Subcutaneous abdominal adipose tissue (tissue), 5 donors: Measurements from ENCODE around the gene ITGB7.
A peak's percentile ranks its signal among the peaks of the same experiment; 100 is the strongest.

ENCODE experiments used
- H3K27ac ChIP-seq: one replicate; pipeline ENCODE4 v1.7.0; 2013; ENCODE audit warnings: low read depth, mild to moderate bottlenecking, inconsistent platforms, low read length, moderate library complexity
- H3K27me3 ChIP-seq, 5 donors: one replicate each; pipeline ENCODE4 v1.7.0; 2013; ENCODE audit warnings: low read length in 5 of 5, inconsistent platforms in 1 of 5; ENCODE audit not compliant: control insufficient read depth in 5 of 5, insufficient read depth in 4 of 5
- H3K36me3 ChIP-seq, 5 donors: one replicate each; pipeline ENCODE4 v1.7.0; 2013; ENCODE audit warnings: low read length in 5 of 5; ENCODE audit not compliant: control insufficient read depth in 5 of 5, insufficient read depth in 5 of 5
- H3K4me1 ChIP-seq, 5 donors: one replicate each; pipeline ENCODE4 v1.7.0; 2013; ENCODE audit warnings: low read length in 5 of 5, mild to moderate bottlenecking in 3 of 5, moderate library complexity in 1 of 5; ENCODE audit not compliant: control insufficient read depth in 5 of 5, insufficient read depth in 5 of 5
- H3K4me3 ChIP-seq, 5 donors: one replicate each; pipeline ENCODE4 v1.7.0; 2013; ENCODE audit warnings: low read length in 5 of 5, low read depth in 1 of 5
- H3K9ac ChIP-seq, 5 donors: one replicate each; pipeline ENCODE4 v1.7.0; 2013; ENCODE audit warnings: low read length in 5 of 5, mild to moderate bottlenecking in 4 of 5, moderate library complexity in 3 of 5
- H3K9me3 ChIP-seq, 5 donors: one replicate each; pipeline ENCODE4 v1.7.0; 2013; ENCODE audit warnings: low read length in 5 of 5; ENCODE audit not compliant: control insufficient read depth in 5 of 5
- donor health status: healthy.
- donor health status: healthy.
- donor health status: healthy.
- donor health status: healthy.
- donor health status: healthy.

The ITGB7 gene

DNA sequence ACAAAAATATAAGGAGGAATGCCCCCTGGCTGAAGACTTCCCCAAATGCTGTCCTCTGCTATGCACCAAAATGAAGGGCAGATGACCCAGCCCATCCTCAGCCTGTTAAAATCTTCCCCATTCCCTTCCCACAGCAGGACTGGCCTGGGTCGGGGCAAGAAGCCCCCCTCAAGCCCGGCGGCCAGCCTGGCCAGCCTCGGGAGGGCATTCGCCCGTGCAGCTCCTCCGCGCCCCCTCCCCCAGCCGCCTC lies 24.5 kb upstream of the ITGB7 start:
- H3K9ac ChIP-seq, result peak overlapping the region in 3 of 5 donors; percentile 56 to 64 (median 59)
- H3K36me3 ChIP-seq, result peaks cover 0 to 4% (median 0%) of the 10 kb centered on the region in 5 donors
- H3K4me1 ChIP-seq, result peaks cover 2 to 32% (median 28%) of the 10 kb centered on the region in 5 donors
- H3K27ac ChIP-seq, result peak overlapping the region; percentile 23
- H3K4me3 ChIP-seq, result peak overlapping the region; percentile 55 to 65 (median 58)
- no peaks in the 10 kb centered on the region for H3K9me3 ChIP-seq
- H3K27me3 ChIP-seq, result peaks cover 0 to 22% (median 4%) of the 10 kb centered on the region in 5 donors

- Histone ChIP-seq H3K4me3 (no peak overlapping the region), H3K27me3 (peaks cover 0 to 22% (median 4%) of the 10 kb centered on the region in 5 donors), H3K27ac (no peak overlapping the region), H3K36me3 (peaks cover 0 to 4% (median 0%) of the 10 kb centered on the region in 5 donors), H3K4me1 (peaks cover 2 to 32% (median 30%) of the 10 kb centered on the region in 5 donors), H3K9ac (no peak overlapping the region), H3K9me3 (no peaks in the 10 kb centered on the region)
Measured at GRCh38 chr12:53230108-53230845, 23.2 kb upstream of the ITGB7 start.

DNA sequence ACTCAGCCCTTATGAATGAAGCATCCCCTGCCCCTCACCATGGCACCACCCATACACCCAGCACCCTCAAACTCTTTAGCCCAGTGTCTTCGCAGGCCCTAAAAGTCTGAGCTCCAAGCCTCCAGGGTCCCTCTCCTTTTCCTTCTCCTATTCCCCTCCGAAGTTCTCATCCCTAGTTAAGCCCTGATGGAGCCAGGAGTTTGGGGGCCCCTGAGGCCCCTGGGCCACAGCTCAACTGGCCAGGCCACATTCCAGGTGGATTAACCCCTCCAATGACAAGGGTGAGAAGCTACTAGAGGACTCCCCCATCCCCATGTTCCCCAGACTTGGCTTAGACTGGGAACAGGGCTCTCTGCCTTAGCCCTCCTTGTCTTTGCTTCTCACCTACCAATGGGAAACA lies 22.4 kb upstream of the ITGB7 start:
- peaks cover 2 to 36% (median 32%) of the 10 kb centered on the region in 5 donors for H3K4me1 ChIP-seq
- H3K36me3 ChIP-seq, result peaks cover 0 to 4% (median 0%) of the 10 kb centered on the region in 5 donors
- no peaks in the 10 kb centered on the region for H3K9me3 ChIP-seq
- no peak overlapping the region for H3K27ac ChIP-seq
- peaks cover 0 to 13% (median 4%) of the 10 kb centered on the region in 5 donors for H3K27me3 ChIP-seq
- H3K4me3 ChIP-seq, result no peak overlapping the region
- H3K9ac ChIP-seq, result no peak overlapping the region

DNA sequence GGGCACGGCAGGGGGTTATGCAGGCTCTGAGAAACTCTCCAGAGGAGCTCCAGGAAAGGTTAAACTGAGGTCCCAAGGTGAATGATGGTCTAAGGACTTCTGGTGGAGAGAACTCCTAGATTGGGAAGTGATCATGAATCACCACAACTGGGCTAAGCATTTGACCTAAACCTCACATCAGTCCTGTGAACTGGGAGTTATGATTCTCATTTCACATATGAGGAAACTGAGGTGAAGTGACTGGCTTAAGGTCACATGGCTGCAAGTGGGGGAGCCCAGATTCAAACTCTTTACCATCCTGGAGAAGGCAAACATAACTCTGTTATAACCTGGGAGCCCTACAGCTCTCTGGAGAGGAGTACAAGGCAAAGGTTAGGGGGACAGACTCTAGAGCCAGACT lies 20.8 kb upstream of the ITGB7 start:
- no peak overlapping the region for H3K27ac ChIP-seq
- no peak overlapping the region for H3K4me3 ChIP-seq

GRCh38 chr12:53227341-53227740 lies 20.3 kb upstream of the ITGB7 start:
- Histone ChIP-seq H3K27ac (no peak overlapping the region), H3K4me1 (peaks cover 4 to 39% (median 34%) of the 10 kb centered on the region in 5 donors), H3K4me3 (no peak overlapping the region), H3K9me3 (no peaks in the 10 kb centered on the region), H3K36me3 (peaks cover 0 to 4% (median 0%) of the 10 kb centered on the region in 5 donors), H3K27me3 (no peaks in the 10 kb centered on the region), H3K9ac (no peak overlapping the region)

More for the DNA sequence above, 20.8 kb upstream of the ITGB7 start:
- no peaks in the 10 kb centered on the region for H3K27me3 ChIP-seq
- H3K9me3 ChIP-seq, result no peaks in the 10 kb centered on the region
- H3K36me3 ChIP-seq, result peaks cover 0 to 4% (median 0%) of the 10 kb centered on the region in 5 donors
- H3K9ac ChIP-seq, result no peak overlapping the region
- peaks cover 4 to 39% (median 34%) of the 10 kb centered on the region in 5 donors for H3K4me1 ChIP-seq

DNA sequence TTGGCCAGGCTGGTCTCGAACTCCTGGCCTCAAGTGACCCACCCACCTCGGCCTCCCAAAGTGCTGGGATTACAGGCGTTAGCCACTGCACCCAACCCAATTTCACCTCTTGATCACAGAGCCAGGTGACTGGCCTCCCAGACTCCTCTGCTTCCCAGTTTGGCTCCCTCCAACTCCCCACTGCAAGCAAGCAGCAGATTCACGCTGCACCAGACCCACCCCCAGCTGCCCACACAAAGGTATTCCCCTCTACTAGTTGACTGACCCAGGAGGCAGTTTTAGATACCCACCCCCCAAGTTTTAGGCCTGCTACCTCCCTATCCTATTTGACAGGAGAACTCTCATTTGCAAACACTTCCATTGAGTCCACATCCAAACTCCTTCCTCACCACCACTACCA lies 19.8 kb upstream of the ITGB7 start:
- no peaks in the 10 kb centered on the region for H3K9me3 ChIP-seq
- peaks cover 0 to 4% (median 0%) of the 10 kb centered on the region in 5 donors for H3K36me3 ChIP-seq
- no peak overlapping the region for H3K27ac ChIP-seq
- no peak overlapping the region for H3K4me3 ChIP-seq
- H3K4me1 ChIP-seq, result peaks cover 6 to 42% (median 35%) of the 10 kb centered on the region in 5 donors
- no peak overlapping the region for H3K9ac ChIP-seq
- no peaks in the 10 kb centered on the region for H3K27me3 ChIP-seq

DNA sequence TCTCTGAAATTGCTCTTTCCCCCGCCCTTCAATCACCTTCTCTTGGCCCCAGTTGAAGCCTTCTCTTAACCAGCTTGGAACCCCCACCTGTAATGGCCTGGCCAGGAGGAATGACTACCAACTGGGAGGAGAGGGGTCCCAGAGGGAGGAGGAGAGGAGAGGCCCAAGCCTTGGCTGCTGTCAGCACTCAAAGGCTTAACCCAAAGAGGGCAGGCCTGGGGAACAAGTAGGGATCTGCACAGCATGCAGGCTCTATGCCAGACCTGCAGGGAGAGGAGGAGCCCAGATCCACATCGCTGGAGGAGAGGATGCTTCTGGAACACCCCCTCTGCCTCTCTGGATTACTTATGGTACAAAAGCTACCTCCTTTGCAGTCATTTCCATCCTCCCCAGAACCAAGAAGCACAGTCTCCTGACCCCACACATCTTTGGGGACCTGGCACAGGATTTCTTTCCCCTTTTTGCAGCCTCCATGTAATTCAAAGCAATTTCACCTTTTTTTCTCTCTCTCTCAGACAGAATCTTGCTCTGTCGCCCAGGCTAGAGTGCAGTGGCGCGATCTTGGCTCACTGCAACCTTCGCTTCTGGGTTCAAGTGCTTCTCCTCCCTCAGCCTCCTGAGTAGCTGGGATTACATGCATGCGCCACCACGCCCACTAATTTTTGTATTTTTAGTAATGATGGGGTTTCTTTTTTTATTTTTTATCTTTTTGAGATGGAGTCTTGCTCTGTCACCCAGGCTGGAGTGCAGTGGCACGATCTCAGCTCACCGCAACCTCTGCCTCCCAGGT lies 18.8 kb upstream of the ITGB7 start:
- Histone ChIP-seq H3K36me3 (peaks cover 0 to 4% (median 0%) of the 10 kb centered on the region in 5 donors), H3K9me3 (no peaks in the 10 kb centered on the region), H3K27ac (no peak overlapping the region), H3K4me1 (peaks cover 6 to 38% (median 29%) of the 10 kb centered on the region in 5 donors), H3K4me3 (no peak overlapping the region), H3K9ac (no peak overlapping the region), H3K27me3 (no peaks in the 10 kb centered on the region)

DNA sequence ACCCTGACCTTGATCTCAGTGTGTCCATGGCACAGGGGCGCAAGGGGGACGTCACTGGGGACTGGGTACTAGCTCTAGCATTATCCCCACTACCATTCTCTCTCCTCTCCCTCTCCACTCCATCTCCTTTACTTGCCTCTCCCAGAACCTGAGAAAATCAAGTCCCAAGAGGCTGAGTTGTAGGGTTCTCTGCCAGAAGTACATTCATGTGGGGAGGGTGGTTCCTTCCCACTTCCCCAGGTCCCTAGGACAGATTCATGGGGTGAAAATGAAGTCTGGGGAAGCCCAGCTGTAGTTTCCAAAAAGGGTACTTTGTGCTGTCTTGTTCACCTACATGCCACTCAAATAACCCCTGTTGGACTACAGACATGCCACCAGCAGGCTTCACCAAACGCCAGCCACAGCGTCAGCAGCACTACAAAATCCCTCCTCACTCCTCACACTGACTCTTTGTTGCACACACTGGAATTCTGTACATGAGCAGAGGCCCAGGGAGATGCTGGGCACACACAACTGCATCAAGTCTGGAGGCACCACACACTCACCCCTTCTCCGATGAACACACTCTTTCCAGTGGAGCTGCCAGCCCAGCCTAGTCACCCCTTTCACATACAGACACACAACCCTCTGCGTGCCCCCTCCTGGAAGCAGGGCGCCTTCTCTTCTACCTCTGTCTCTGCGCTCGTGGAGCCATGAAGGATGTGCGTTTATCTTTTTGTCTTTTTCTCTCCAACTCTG lies 18.0 kb upstream of the ITGB7 start:
- Histone ChIP-seq H3K4me1 (peaks cover 6 to 45% (median 33%) of the 10 kb centered on the region in 5 donors), H3K9me3 (no peaks in the 10 kb centered on the region), H3K36me3 (peaks cover 0 to 4% (median 0%) of the 10 kb centered on the region in 5 donors), H3K9ac (no peak overlapping the region), H3K27me3 (no peaks in the 10 kb centered on the region), H3K27ac (no peak overlapping the region), H3K4me3 (no peak overlapping the region)

GRCh38 chr12:53224061-53224896 lies 17.2 kb upstream of the ITGB7 start:
- Histone ChIP-seq H3K9ac (peak overlapping the region in 2 of 5 donors; percentile 8 to 26), H3K36me3 (peaks cover 0 to 4% (median 0%) of the 10 kb centered on the region in 5 donors), H3K27me3 (no peaks in the 10 kb centered on the region), H3K27ac (no peak overlapping the region), H3K9me3 (no peaks in the 10 kb centered on the region), H3K4me1 (peaks cover 7 to 50% (median 38%) of the 10 kb centered on the region in 5 donors), H3K4me3 (peak overlapping the region in 1 of 5 donors; percentile 10)
